HepG2 (cell line): Measurements from ENCODE around the gene TBCCD1. TPM values are rescaled to one million over a fixed set of nuclear protein-coding genes. Genes with fewer than 3 reads are reported as not detected.

ENCODE experiments used
- AHR ChIP-seq: IDR thresholded peaks from 2 replicates; pipeline ENCODE4 v1.6.1; 2018; ENCODE audit warnings: missing genetic modification reagents, missing compliant biosample characterization
- ELK4 ChIP-seq: sonication (generic); formaldehyde crosslinking; IDR thresholded peaks from 2 replicates; pipeline ENCODE4 v1.9.0; 2021; ENCODE audit warnings: missing genetic modification reagents, borderline replicate concordance
- GMEB1 ChIP-seq: sonication (generic); formaldehyde crosslinking; IDR thresholded peaks from 2 replicates; pipeline ENCODE4 v1.5.1; 2020; ENCODE audit warnings: missing genetic modification reagents, mild to moderate bottlenecking, borderline replicate concordance
- NFATC3 ChIP-seq: sonication (generic); formaldehyde crosslinking; IDR thresholded peaks from 2 replicates; pipeline ENCODE4 v1.5.1; 2020; ENCODE audit warnings: mild to moderate bottlenecking, missing genetic modification reagents
- NRL ChIP-seq: sonication (generic); formaldehyde crosslinking; IDR thresholded peaks from 2 replicates; pipeline ENCODE4 v1.5.0; 2020; ENCODE audit warnings: missing genetic modification reagents, mild to moderate bottlenecking, moderate library complexity, borderline replicate concordance
- ZBTB4 ChIP-seq: sonication (generic); formaldehyde crosslinking; IDR thresholded peaks from 2 replicates; pipeline ENCODE4 v1.4.0; 2020; ENCODE audit warnings: missing genetic modification reagents, mild to moderate bottlenecking, borderline replicate concordance
- ZFX ChIP-seq: sonication (generic); formaldehyde crosslinking; IDR thresholded peaks from 2 replicates; pipeline ENCODE4 v1.4.0; 2020; ENCODE audit warnings: mild to moderate bottlenecking, low read depth, missing genetic modification reagents, moderate library complexity
- ZMAT3 ChIP-seq: sonication (generic); formaldehyde crosslinking; conservative IDR thresholded peaks from 2 replicates; pipeline ENCODE4 v1.7.0; 2021; ENCODE audit warnings: missing genetic modification reagents
- ZNF274 ChIP-seq: sonication (generic); formaldehyde crosslinking; IDR thresholded peaks from 2 replicates; pipeline ENCODE4 v1.5.1; 2020; ENCODE audit warnings: mild to moderate bottlenecking, missing genetic modification reagents
- ZNF839 ChIP-seq: sonication (generic); formaldehyde crosslinking; IDR thresholded peaks from 2 replicates; pipeline ENCODE4 v1.4.0; 2020; ENCODE audit warnings: missing genetic modification reagents, mild to moderate bottlenecking, borderline replicate concordance
- polyA plus RNA-seq, 8 experiments: library from polyadenylated mRNA; depleted of rRNA in 3 of 8; stranded (reverse) in 7 of 8; unstranded in 1 of 8; fragments of >200 nt; fragmentation: Illumina TruSeq in 4 of 8; extraction: Trizol in 4 of 8; gene quantifications; 2 replicates each; pipeline versions ENCODE4 v1.2.1 to v1.2.3, GENCODE V29; 2011 to 2016; ENCODE audit warnings: low read depth in 4 of 8, missing spikeins in 1 of 8, mixed read lengths in 1 of 8; ENCODE audit not compliant: insufficient read depth in 1 of 8
- total RNA-seq, 5 experiments: library from RNA; depleted of rRNA; stranded (reverse); fragments of >200 nt; fragmentation: Illumina TruSeq; extraction: Trizol; gene quantifications; 2 replicates each; pipeline ENCODE4 v1.2.3, GENCODE V29; 2016; ENCODE audit warnings: low read depth in 1 of 5

Gene TBCCD1
- total and polyA plus RNA-seq, 2 of the 13 experiments (the other 11 are each of a cell fraction or from before 2014, with no cell fraction given) = 13.6 to 16.2 TPM

- TF ChIP-seq ZBTB4 (CRISPR knock-in tag) (no peak), NFATC3 (CRISPR knock-in tag) (0 out of 2 replicates have a peak, but pooled peaks have one; percentile 7), GMEB1 (CRISPR knock-in tag) (peak; percentile 23; the same call in 1 of the 2 replicates), ZMAT3 (CRISPR knock-in tag) (no peak), ZNF274 (CRISPR knock-in tag) (peak; percentile 66; the same call in 1 of the 2 replicates), ZNF839 (CRISPR knock-in tag) (0 out of 2 replicates have a peak, but pooled peaks have one; percentile 36), ELK4 (no peak), AHR (CRISPR knock-in tag) (no peak), ZFX (peak; percentile 57), NRL (CRISPR knock-in tag) (0 out of 2 replicates have a peak, but pooled peaks have one; percentile 36)
Measured at GRCh38 chr3:186599785-186600166, 32.6 kb upstream of the TBCCD1 start (continued).
